HG02623 (cell line): Measurements from ENCODE around the gene XAB2.

ENCODE experiments used
- ATAC-seq: cut with Tn5 transposase; IDR thresholded peaks from one replicate; pipeline ENCODE4 v1.9.1; 2021; ENCODE audit warnings: moderate library complexity; ENCODE audit not compliant: unreplicated experiment

XAB2 gene

GRCh38 chr19:7612282-7613274 lies 16.8 kb downstream of the XAB2 start:
- no peak for ATAC-seq

DNA sequence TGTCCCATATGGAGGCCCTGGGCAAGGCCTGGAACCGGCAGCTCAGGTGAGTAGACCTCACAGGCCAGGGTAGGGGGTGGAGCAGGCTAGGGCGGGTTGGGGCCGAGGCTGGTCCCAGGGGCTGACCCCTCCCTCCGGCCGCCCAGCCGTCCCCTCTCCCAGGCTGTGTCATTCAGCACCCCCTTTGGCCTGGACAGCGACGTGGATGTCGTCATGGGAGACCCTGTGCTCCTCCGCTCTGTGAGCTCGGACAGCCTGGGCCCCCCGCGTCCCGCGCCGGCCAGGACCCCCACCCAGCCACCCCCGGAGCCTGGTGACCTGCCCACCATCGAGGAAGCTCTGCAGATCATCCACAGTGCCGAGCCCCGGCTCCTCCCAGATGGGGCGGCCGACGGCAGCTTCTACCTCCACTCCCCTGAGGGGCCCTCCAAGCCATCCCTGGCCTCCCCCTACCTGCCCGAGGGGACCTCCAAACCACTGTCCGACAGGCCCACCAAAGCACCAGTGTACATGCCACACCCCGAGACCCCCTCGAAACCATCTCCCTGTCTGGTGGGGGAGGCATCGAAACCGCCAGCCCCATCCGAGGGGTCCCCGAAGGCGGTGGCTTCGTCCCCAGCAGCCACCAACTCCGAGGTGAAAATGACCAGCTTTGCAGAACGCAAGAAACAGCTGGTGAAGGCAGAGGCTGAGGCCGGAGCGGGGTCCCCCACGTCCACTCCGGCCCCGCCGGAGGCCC lies 17.6 kb downstream of the XAB2 start:
- ATAC-seq: no peak

GRCh38 chr19:7610491-7611240 lies 18.7 kb downstream of the XAB2 start:
- no peak for ATAC-seq

- ATAC-seq: no peak
Measured at GRCh38 chr19:7607874-7608560, 21.3 kb downstream of the XAB2 start.

DNA sequence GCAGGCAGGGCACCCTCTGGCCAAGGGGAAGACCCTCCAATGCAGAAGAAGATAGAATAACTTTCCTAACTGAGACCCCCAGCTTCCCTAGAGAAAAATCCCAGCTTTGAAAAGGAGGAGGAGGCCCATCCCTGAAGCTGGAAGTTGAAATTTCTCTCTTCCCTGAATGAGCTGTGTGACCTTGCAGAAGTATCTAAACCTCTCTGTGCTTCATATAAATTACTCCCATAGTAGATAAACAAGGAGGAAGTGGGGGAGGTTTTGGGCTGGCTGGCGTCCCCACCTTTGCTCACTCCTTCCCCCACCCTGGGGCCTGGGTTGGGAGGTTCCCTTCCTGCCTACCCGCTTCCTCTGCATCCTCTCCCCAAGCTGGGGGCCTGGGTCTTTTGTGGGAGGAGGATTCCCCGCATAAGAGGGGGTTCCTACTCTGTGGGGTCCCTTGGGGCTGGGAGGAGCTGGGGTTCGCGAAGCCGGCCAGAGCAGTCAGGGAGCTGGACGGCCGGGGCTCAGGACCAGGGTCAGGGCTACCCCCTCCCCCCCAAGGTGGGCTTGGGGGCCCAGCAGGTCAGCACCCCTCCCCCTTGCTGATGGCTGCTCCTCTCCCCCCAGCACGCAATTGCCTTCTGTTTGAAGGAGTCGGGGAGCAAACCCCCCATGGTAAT lies 22.0 kb downstream of the XAB2 start:
- ATAC-seq: no peak

- ATAC-seq: no peak
Measured at GRCh38 chr19:7606289-7606688, 23.1 kb downstream of the XAB2 start.

GRCh38 chr19:7605490-7606222 lies 23.7 kb downstream of the XAB2 start:
- no peak for ATAC-seq

DNA sequence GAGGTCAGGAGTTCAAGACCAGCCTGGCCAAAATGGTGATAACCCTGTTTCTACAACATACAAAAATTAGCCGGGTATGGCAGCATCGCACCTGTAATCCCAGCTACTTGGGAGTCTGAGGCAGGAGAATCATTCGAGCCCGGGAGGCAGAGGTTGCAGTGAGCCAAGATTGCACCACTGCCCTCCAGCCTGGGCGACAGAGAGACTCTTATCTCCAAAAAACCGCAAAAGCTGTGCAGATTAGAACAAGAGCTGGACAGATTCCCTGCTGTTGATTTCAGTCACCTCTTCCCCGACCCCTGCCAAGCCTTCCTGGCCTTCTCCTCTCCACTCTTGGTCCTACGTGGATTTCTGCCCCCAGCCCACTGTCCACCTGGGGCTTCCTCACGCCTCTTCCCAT lies 25.4 kb downstream of the XAB2 start:
- ATAC-seq: no peak

DNA sequence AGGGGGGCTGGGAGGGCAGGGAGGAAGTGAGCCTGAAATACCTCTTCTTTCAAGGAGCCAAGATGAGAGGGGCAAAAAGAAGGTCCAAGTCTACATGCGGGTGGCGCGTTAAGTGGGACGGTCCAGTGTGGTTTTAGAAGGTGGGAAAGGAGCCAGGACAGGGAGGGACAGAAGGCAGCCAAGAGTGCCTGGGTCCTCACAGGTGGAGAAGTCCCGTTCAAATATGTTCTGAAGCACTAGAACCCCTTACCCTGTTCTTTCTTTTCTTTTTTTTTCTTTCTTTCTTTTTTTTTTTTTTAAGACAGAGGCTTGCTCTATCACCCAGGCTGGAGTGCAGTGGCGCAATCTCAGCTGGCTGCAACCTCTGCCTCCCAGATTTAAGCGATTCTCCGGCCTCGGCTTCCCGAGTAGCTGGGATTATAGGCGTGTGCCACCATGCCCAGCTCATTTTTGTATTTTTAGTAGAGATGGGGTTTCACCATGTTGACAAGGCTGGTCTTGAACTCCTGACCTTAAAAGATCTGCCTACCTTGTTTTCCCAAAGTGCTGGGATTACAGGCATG lies 26.3 kb downstream of the XAB2 start:
- ATAC-seq: no peak

GRCh38 chr19:7602240-7602934 lies 27.0 kb downstream of the XAB2 start:
- no peak for ATAC-seq

- ATAC-seq: no peak
Measured at GRCh38 chr19:7600721-7601120, 28.6 kb downstream of the XAB2 start.

DNA sequence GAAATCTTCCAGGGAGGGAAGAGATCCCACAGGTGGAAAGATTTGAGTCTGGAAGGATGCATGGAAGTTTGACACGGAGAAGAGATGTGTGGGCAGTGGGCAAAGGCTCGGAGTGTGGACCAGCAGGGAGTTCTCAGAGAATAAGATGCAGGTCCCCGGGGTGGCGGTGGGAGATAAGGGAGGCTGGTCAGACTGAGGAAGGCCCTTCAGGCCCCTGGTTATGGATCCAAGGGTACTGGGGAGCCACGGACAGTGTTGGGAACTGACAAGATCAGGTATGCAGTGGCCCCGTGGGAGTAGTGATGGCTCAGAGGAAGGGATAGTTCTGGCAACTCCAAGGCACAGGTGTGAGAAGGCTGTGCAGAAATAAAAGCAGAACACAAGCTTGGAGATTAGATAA lies 31.2 kb downstream of the XAB2 start:
- ATAC-seq: no peak

GRCh38 chr19:7597689-7598088 lies 31.7 kb downstream of the XAB2 start:
- no peak for ATAC-seq

DNA sequence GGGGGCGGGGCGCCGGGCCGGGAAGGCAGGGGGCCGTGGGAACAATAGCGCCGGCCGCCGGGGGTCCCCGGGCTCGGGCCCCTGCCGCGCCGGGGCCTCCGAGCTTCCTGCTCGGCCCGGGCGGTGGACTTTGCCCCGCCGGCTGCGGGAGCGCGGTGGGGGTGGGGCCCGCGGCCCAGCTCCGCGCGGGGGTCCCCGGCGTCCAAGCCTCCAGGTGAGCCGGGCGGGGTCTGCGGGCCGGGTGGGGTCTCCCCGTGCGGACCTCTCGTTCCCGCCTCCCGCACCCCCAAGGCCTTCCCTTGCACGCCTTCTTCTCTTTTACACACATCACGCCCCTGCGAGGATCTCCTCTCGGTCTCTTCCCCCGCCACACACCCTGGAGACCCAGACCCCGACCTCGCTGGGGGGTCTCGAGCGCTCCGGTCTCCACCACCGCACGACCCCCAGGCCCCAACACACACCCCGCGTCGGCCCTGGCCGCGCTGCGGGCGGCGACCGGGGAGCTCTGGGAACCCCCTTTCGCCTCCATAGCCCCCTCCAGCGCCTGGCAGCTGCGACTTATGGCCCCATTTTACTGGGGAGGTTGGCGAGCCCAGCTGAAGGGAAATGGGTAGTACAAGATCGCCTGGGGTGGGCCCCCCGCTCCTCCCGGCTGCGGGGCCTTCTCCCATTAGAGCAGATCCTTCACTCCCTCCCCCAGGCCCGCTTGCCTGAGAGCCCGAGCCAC lies 33.0 kb downstream of the XAB2 start:
- no peak for ATAC-seq

DNA sequence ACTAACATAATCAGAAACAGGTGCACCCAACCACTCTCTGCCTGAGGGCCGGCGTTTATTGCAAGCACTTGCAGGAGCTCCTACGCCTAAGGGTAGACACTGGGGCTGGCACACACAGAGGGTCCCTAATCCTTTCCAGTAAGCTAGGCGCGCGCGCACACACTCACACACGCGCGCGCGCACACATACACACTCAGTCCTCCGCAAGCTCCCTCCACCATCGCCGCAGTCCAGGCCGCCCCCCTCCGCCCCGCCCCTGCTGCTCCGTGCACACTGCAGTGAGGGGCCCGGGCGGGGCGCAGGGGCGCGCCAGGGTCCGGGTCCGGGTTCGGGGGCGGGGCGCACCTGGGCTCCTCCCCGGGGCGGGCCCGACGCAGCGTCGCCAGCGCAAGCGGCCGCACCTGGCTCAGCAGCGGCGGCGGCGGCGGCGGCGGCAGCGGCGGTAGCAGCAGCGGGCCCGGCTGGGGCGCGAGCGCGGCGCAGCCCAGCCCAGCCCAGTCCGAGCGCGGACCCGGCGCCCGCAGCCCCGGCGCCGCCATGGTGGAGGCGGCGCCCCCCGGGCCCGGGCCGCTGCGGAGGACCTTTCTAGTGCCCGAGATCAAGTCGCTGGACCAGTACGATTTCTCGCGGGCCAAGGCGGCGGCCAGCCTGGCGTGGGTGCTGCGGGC lies 33.7 kb downstream of the XAB2 start, which contains the start of gene CAMSAP3:
CAMSAP3 (plus strand) TSS at position 398 of the 668 bp plus-strand sequence; CDS start at position 538, 140 bp downstream.
- ATAC-seq: no peak

- no peak for ATAC-seq
Measured at GRCh38 chr19:7590256-7590655, 39.1 kb downstream of the XAB2 start.

DNA sequence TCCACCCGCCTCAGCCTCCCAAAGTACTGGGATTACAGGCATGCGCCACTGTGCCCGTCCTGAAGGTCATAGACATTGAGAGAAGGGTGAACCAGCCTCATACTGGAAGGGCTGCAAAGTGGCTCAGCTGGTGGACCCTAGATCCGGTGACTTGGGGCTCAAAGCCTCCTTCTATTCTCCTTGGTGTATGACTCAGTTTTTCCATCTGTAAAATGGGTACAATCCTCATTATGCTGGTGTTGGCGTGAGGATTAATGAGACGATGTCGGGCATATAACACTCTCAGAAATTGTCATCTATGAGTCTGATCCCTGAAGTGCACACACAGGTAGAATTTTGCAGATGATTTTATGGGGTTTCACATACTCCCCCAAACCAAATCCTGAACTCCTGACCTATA lies 39.5 kb downstream of the XAB2 start:
- no peak for ATAC-seq
